Measurements from ENCODE around the gene SGK2.

The SGK2 gene

DNA sequence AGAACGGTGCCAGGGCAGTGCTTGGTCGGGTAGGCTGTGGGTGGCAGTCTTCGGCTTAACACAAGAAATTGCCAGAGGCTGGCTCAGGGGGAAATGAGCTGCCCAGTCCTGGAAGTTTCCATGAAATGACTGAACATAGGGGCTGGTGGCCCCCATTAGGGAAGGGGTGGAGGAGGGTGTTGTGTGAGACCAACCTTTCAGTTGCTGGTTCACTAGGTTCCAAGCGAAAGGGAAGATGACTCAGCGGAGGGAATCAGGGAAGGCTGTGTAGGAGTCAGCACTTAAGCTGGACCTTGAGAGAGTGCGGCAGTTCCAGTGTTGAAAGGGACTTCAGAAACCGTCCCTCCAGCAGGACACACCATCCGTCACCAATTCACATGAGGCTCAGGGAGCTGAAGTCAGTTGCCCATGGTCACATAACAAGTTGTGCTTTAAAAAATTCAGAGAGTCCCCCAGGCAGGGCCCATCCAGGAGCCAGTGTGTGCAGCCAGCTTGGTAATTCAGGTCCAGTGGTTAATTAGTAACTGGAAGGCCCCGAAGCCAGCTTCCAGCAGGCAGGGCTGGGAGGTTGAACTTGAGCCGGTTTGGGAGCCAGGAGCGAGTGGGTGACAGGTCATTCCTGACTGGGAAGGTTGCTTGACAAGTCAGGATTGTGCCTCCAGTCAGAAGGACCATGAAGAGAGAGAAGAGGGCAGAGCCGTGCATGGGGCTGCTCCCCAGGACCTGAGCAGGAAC, at the start of gene SGK2:
SGK2 (plus strand) TSS at position 616 of the 735 bp plus-strand sequence. CDS start 7,469 bp downstream, outside the sequence.
- TF ChIP-seq CTCF (IDR thresholded peaks at IDR 0.05): no peak

DNA sequence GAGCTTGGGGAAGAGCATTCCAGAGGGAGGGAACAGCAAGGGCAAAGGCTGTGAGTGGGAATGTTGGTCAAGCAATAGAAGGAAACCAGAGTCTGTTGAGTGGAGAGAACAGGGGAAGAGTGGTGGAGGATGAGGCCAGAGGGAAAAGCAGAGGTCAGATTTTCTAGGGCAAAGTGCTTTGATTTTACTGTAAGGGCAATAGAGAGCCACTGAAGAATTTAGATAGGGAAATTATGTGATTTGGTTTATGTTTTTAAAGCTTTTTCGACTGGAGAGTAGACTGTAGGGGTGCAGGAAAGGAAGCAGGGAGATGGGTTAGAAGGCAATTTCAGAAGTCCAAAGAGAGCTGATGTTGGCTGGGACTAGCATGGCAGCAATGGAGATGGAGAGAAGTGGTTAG, 46.9 kb upstream of the SGK2 start:
- TF ChIP-seq CTCF (IDR thresholded peaks at IDR 0.05): no peak

DNA sequence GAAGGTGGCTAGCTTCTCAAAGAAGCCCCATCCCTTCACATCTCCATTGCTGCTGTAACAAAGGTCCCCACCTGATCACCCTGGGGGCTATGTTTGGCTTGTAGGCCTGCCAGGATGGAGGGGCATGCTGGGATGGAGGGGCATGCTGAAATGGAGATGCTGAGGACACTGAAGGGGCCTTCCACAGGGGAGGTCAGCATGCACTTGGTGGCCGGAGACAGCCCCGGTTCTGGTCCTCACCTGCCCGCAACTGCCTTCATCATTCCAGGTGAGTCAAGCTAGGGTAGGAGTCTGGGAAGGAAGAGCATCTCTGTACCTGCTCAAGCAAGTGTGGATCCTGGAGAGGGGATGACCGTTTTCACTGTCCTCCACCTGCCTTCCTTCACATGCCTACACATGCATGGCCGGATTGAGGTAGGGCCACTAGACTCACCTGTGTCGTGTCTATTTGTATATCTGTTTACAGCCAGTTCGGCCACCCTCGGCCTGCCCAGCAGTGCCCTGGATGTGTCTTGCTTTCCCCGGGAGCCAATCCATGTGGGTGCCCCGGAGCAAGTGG, 45.4 kb upstream of the SGK2 start:
- TF ChIP-seq CTCF (IDR thresholded peaks at IDR 0.05): no peak

GRCh38 chr20:43513931-43514647, 44.7 kb upstream of the SGK2 start:
- no peak for TF ChIP-seq CTCF (IDR thresholded peaks at IDR 0.05)

DNA sequence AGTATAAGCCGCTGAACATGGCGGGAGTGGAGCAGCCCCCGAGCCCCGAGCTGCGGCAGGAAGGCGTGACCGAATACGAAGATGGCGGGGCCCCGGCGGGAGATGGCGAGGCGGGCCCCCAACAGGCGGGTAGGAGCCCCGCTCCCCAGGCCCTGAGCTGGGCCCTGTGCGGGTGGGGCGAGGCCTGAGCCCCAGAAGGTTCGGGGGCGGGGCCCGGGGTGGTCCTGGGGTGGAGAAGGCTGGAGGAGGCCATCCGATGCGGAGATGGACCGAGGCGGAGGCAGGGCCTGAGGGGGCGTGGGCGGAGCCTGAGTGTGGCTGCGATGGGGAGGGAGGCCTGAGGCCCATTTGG, 44.2 kb upstream of the SGK2 start:
- TF ChIP-seq CTCF (IDR thresholded peaks at IDR 0.05): no peak

- no peak for TF ChIP-seq CTCF (IDR thresholded peaks at IDR 0.05)
Measured at GRCh38 chr20:43515628-43516027, 43.2 kb upstream of the SGK2 start.

DNA sequence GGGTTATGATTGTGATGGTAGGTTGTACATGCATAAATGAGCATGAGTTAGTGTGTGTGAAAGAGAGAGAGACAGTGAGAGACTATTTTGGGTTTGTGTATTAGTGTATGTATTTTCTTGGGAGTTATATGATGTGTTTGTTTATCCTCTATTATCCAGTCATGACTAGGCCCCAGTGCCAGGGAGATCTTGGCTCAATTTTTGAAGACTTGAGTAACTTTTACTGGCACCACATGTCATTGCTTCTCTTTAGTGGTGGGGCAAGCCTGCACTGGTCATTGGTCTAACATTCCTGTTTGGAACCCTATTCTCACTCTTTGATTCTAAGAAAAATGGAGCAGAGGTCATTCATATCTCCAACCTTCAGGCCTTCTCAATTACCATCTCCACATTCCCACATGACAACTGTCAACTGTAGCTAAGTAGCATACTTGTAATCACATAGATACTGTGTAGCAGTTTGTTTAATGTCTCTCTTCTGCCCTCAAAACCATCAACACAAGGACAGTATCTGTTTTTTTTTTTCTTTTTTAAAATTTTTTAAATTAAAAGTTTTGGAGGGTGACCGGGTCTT, 42.5 kb upstream of the SGK2 start:
- TF ChIP-seq CTCF (IDR thresholded peaks at IDR 0.05): no peak

Data from LNCAP (cell line).